ENCODE measurements around the gene PTGR2.

DNA sequence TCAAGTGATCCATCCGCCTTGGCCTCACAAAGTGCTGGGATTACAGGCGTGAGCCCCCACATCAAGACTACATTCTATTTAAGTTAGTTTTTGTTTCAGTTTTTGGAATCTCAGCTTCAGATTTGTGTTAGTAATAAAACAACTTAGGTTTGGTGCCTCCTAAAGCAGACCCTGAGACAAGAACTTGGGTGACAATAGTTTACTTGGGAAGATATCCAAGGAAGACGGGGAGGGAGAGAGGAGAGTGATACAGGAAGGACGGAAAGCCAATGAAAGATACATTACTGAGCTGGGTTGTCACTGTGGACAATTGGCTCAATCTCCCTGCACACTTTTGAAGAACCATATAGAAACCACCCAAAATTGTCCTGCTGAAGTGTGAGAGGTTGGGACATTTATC is 22.6 kb upstream of the PTGR2 start:
- no peak for TF ChIP-seq POLR2AphosphoS5 (IDR thresholded peaks at IDR 0.05; ENCODE audit: low read depth, low read length)
- TF ChIP-seq, protein P1, sequence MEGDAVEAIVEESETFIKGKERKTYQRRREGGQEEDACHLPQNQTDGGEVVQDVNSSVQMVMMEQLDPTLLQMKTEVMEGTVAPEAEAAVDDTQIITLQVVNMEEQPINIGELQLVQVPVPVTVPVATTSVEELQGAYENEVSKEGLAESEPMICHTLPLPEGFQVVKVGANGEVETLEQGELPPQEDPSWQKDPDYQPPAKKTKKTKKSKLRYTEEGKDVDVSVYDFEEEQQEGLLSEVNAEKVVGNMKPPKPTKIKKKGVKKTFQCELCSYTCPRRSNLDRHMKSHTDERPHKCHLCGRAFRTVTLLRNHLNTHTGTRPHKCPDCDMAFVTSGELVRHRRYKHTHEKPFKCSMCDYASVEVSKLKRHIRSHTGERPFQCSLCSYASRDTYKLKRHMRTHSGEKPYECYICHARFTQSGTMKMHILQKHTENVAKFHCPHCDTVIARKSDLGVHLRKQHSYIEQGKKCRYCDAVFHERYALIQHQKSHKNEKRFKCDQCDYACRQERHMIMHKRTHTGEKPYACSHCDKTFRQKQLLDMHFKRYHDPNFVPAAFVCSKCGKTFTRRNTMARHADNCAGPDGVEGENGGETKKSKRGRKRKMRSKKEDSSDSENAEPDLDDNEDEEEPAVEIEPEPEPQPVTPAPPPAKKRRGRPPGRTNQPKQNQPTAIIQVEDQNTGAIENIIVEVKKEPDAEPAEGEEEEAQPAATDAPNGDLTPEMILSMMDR (IDR thresholded peaks at IDR 0.05) = no peak
- TF ChIP-seq, protein P2, sequence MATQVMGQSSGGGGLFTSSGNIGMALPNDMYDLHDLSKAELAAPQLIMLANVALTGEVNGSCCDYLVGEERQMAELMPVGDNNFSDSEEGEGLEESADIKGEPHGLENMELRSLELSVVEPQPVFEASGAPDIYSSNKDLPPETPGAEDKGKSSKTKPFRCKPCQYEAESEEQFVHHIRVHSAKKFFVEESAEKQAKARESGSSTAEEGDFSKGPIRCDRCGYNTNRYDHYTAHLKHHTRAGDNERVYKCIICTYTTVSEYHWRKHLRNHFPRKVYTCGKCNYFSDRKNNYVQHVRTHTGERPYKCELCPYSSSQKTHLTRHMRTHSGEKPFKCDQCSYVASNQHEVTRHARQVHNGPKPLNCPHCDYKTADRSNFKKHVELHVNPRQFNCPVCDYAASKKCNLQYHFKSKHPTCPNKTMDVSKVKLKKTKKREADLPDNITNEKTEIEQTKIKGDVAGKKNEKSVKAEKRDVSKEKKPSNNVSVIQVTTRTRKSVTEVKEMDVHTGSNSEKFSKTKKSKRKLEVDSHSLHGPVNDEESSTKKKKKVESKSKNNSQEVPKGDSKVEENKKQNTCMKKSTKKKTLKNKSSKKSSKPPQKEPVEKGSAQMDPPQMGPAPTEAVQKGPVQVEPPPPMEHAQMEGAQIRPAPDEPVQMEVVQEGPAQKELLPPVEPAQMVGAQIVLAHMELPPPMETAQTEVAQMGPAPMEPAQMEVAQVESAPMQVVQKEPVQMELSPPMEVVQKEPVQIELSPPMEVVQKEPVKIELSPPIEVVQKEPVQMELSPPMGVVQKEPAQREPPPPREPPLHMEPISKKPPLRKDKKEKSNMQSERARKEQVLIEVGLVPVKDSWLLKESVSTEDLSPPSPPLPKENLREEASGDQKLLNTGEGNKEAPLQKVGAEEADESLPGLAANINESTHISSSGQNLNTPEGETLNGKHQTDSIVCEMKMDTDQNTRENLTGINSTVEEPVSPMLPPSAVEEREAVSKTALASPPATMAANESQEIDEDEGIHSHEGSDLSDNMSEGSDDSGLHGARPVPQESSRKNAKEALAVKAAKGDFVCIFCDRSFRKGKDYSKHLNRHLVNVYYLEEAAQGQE (IDR thresholded peaks at IDR 0.05; ENCODE audit: insufficient read depth in 1 of 2, low read depth in 2 of 2, low read length in 1 of 2) = no peak
- no peak for TF ChIP-seq SIN3A (IDR thresholded peaks at IDR 0.05; ENCODE audit: borderline replicate concordance, insufficient read depth, low read depth, low read length)
- no peak for TF ChIP-seq TCF7L2 (IDR thresholded peaks at IDR 0.05; ENCODE audit: low read depth, low read length)
